ENCODE data around the gene CERS6. TPM values are rescaled to one million over a fixed set of nuclear protein-coding genes. Genes with fewer than 3 reads are reported as not detected.

Gene CERS6
- polyA plus RNA-seq, 10 donors, result 34.3 to 69.4 (median 42.3) TPM

- DNase-seq, result no peak
Observed at GRCh38 chr2:168667156-168667555, 211.1 kb downstream of the CERS6 start.

GRCh38 chr2:168669151-168669550 is 213.1 kb downstream of the CERS6 start:
- no peak for DNase-seq

- no peak for DNase-seq
Observed at GRCh38 chr2:168670478-168670877, 214.4 kb downstream of the CERS6 start.

GRCh38 chr2:168671932-168672331 is 215.9 kb downstream of the CERS6 start:
- no peak for DNase-seq

GRCh38 chr2:168673265-168674189 is 217.5 kb downstream of the CERS6 start:
- DNase-seq, result no peak

GRCh38 chr2:168678153-168678853 is 222.2 kb downstream of the CERS6 start:
- DNase-seq, result no peak

GRCh38 chr2:168679081-168679480 is 223.0 kb downstream of the CERS6 start:
- DNase-seq, result no peak

GRCh38 chr2:168679741-168680310 is 223.8 kb downstream of the CERS6 start:
- no peak for DNase-seq

GRCh38 chr2:168683996-168684395 is 227.9 kb downstream of the CERS6 start:
- DNase-seq, result no peak

GRCh38 chr2:168684921-168685599 is 229.0 kb downstream of the CERS6 start:
- no peak for DNase-seq

- DNase-seq, result no peak
Observed at GRCh38 chr2:168685600-168686451, 229.8 kb downstream of the CERS6 start.

- no peak for DNase-seq
Observed at GRCh38 chr2:168686452-168687191, 230.6 kb downstream of the CERS6 start.

GRCh38 chr2:168687314-168687713 is 231.2 kb downstream of the CERS6 start:
- DNase-seq, result no peak

GRCh38 chr2:168690381-168690885 is 234.4 kb downstream of the CERS6 start:
- DNase-seq, result no peak

GRCh38 chr2:168691221-168691620 is 235.1 kb downstream of the CERS6 start:
- DNase-seq, result no peak

- no peak for DNase-seq
Observed at GRCh38 chr2:168692132-168692744, 236.2 kb downstream of the CERS6 start.

- no peak for DNase-seq
Observed at GRCh38 chr2:168694173-168694572, 238.1 kb downstream of the CERS6 start.

- no peak for DNase-seq
Observed at GRCh38 chr2:168694866-168695265, 238.8 kb downstream of the CERS6 start.

GRCh38 chr2:168697668-168698121 is 241.6 kb downstream of the CERS6 start:
- no peak for DNase-seq

GRCh38 chr2:168698969-168699368 is 242.9 kb downstream of the CERS6 start:
- peak in 1 of 3 donors; percentile 55 for DNase-seq

All from muscle of back (tissue), 11 donors.